HG03139 (cell line): Measurements from ENCODE around the gene NPSR1.

Experiments used
- ATAC-seq: cut with Tn5 transposase; IDR thresholded peaks from one replicate; pipeline ENCODE4 v1.9.1; 2021; ENCODE audit not compliant: unreplicated experiment

NPSR1 gene

GRCh38 chr7:34720289-34720688 lies 62.3 kb downstream of the NPSR1 start:
- no peak for ATAC-seq

- ATAC-seq = no peak
These were observed 65.3 kb downstream of the NPSR1 start for GRCh38 chr7:34723338-34723737.

GRCh38 chr7:34723866-34724490 lies 66.0 kb downstream of the NPSR1 start:
- no peak for ATAC-seq

GRCh38 chr7:34726221-34726620 lies 68.2 kb downstream of the NPSR1 start:
- no peak for ATAC-seq

- ATAC-seq = no peak
These were observed 69.5 kb downstream of the NPSR1 start for GRCh38 chr7:34727464-34727995.

DNA sequence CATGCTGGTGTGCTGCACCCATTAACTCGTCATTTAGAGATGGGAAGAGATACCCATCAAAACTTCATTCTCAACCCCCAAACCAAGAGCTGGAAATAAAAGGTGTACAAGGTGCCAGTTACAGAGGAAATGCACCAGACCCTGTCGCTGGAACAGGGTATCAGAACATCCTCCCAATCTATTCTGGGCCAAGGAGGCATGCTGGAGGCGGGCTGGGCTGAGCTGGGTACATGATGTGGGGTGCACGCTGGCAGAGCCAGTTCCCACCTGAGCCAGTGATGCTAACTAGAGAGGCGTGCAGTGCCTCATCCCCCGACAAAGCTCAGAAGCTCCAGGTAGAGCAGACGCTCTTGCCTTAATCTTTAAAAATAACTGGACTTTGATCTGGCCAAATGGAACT lies 70.1 kb downstream of the NPSR1 start:
- ATAC-seq = no peak

DNA sequence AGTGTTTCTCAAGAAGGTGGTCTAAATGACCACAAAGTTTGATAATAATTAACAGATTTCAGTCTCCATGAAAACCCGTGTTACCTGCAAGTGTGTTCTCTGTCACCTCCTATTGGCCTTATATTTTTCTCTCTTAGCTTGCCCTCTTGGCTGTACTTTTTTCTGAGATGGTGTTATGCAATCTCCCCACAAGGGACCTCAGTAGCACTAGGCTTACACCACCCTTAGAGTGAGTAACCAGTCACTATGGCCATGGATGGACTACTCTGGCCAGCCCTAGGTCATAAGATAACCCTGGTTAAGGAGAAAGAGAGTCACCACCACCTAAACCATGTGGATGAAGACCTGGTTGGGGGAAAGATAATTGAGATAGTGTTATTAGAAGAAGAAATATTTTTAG lies 76.8 kb downstream of the NPSR1 start:
- no peak for ATAC-seq

- ATAC-seq = no peak
These were observed 77.5 kb downstream of the NPSR1 start for GRCh38 chr7:34735526-34735925.

- ATAC-seq = no peak
These were observed 81.8 kb downstream of the NPSR1 start for GRCh38 chr7:34739651-34740300.

DNA sequence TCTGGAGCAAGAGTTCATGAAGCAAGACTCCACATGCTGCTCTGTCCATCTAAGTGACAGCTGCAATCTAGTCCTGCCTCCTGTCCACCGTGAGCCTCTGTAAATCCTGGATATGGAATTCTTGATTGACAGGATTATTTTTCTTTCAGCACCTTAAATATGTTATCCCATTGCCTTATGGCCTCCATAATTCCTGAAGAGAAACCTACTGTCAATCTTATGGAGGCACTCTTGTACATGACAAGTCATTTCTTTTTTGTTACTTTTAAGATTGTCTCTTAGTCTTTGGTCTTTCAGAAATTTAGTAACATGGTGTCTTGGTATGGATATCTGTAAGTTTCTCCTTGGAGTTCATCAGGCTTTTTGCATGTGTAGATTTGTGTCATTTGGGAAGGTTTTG lies 82.8 kb downstream of the NPSR1 start:
- ATAC-seq = no peak

GRCh38 chr7:34747176-34747781 lies 89.3 kb downstream of the NPSR1 start:
- ATAC-seq = no peak

DNA sequence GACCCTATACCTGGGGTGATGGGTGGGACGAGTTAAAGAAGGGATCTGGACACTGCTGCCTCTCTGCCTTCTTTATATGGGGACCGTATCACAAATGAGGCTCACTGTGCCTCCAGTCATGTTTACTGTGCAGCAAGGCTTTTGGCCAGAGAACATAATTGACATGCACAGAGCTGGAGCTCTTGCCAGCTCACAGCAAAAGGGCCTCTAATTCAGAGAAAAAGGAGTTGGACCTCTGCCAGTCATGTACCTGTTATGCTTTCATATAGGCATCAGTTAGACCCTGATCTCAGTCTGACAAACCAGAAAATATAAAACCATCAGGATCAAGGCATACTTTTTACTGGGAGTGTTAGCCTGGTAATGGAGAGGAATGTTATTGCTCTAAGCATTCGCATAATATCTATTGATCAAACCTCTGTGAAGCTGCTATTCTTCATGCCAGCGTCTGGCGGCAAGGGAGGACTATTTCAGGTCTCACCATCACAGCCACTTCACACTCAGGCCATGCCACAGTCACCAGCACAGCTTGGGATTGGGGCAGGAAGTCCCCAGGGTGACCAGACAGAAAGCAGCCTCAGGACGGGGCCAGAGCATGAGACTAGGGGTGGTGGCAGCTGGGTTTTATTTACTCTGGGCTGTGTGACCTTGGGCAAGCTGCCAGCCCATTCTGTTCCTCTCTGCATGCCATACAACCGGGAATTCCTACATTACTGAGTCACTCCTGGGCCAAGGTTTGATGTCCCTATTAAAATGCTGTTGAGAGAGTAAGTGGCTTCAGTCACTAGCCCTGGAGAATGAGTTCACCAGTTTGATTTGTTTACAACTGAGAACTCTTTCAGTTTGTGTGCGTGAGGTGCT lies 90.1 kb downstream of the NPSR1 start:
- no peak for ATAC-seq

DNA sequence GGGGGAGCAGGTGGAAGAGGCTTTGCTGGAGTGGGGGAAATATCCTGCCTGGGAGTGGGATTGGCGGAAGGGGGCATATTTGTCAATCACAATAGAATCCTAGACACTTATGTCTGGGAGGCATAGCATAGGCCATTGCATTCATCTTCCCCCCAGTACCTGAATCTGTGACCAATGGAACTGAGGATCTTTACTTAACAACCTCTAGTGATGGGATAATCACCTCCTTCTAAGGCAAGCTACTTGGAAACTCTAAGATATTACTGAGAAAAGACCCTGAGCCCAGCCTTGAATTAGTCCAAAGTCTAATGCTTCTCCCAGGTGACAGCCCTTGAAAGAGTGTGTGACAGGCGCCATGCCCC lies 90.7 kb downstream of the NPSR1 start:
- ATAC-seq = no peak

GRCh38 chr7:34749446-34749845 lies 91.4 kb downstream of the NPSR1 start:
- ATAC-seq = no peak

DNA sequence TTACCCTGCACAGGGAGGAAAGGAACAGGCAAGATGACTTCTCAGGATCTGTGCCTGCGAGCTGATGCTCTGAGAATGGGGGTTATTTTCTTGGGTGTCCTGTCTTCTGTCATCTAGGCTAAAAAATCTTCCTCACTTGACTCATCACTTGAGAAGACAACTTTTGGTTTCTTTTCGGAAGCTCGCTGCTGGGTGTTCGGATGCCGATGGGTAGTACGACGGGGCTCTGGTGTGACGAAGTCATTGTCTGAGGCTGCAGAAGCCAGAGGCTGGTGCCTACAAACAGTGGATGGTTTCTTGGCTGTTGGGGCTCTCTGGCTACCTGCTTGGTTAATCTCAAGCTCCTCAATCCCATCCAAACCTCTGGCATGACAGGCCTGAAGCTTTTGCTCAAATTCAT lies 92.2 kb downstream of the NPSR1 start:
- ATAC-seq = no peak

- no peak for ATAC-seq
These were observed 92.6 kb downstream of the NPSR1 start for GRCh38 chr7:34750636-34751035.

DNA sequence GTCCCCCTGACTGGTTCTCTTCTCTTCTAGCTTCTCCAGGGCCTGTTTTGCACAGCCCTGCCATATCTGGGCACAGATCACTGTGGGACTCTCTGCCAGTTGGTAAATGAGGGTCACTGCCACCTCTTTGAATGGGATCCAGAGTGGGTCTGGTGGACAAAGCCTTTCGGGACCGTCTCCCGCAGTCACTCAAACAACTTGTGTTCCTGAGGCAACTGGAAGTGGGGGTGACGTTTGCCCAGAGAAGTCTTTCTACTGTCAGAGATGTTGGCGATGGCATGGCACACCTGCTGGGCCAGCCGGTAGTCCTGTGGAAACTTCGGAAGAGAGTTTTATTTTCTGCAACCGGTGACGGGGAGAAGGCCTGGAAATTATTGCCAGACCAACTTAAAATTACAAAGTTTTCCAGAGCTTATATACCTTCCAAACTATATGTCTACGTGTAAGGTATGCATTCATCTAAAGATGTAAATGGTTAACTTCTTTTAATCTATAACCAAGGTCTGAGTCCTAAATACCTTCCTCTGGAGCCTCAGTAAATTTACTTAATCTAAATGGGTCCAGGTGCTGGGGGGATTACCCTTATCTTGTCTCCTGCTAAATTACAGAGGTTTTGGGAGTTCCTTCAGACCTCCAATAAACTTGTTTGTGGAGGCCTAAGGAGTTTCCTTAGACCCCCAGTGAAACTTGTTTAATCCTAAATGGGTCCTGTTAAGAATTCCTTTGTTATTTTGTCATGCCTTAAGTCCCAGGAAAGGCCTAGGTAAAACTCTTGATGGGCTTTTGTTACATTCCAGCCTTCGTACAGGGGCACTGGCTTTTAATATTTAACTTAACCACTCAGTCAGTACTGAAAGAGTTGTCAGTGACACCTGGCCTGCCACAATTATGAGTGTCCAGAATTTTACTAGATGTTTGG lies 94.0 kb downstream of the NPSR1 start:
- no peak for ATAC-seq

- no peak for ATAC-seq
These were observed 94.9 kb downstream of the NPSR1 start for GRCh38 chr7:34752929-34753328.

- peak; percentile 49 for ATAC-seq
These were observed 97.0 kb downstream of the NPSR1 start for GRCh38 chr7:34755008-34755407.

GRCh38 chr7:34756025-34756437 lies 98.0 kb downstream of the NPSR1 start:
- no peak for ATAC-seq
